H9 (cell line): Measurements from ENCODE around the gene LDLRAD4. TPM values are rescaled to one million over a fixed set of nuclear protein-coding genes. Genes with fewer than 3 reads are reported as not detected.

Experiments used
- DNase-seq: peaks from one replicate; pipeline ENCODE4 v3.0.0-alpha.2; 2017
- H2AFZ ChIP-seq: one replicate; pipeline ENCODE4 v1.6.1; 2013; ENCODE audit warnings: mild to moderate bottlenecking, low read length, control low read depth, moderate library complexity
- H2AK5ac ChIP-seq: 2 replicates; pipeline ENCODE4 v1.6.1; 2013; ENCODE audit warnings: low read length, control low read depth, mixed read lengths; ENCODE audit not compliant: insufficient read length
- H2BK120ac ChIP-seq: one replicate; pipeline ENCODE4 v1.6.1; 2013; ENCODE audit warnings: low read depth, mild to moderate bottlenecking, low read length, control low read depth, inconsistent platforms; ENCODE audit not compliant: poor library complexity, severe bottlenecking
- H2BK12ac ChIP-seq: 2 replicates; pipeline ENCODE4 v1.6.1; 2013; ENCODE audit warnings: low read length, control low read depth, mixed read lengths, low read depth; ENCODE audit not compliant: insufficient read length
- H2BK15ac ChIP-seq: 2 replicates; pipeline ENCODE4 v1.6.1; 2013; ENCODE audit warnings: low read depth, low read length, control low read depth
- H2BK20ac ChIP-seq: one replicate; pipeline ENCODE4 v1.6.1; 2013; ENCODE audit warnings: low read depth, mild to moderate bottlenecking, low read length, control low read depth, inconsistent platforms; ENCODE audit not compliant: poor library complexity, severe bottlenecking
- H2BK5ac ChIP-seq: 2 replicates; pipeline ENCODE4 v1.6.1; 2013; ENCODE audit warnings: low read length, control low read depth, mixed read lengths; ENCODE audit not compliant: insufficient read length
- H3K14ac ChIP-seq: 2 replicates; pipeline ENCODE4 v1.6.1; 2013; ENCODE audit warnings: low read length, control low read depth; ENCODE audit not compliant: insufficient read depth
- H3K18ac ChIP-seq: 2 replicates; pipeline ENCODE4 v1.6.1; 2013; ENCODE audit warnings: low read depth, mild to moderate bottlenecking, mixed read lengths, low read length, control low read depth; ENCODE audit not compliant: insufficient read length
- H3K23ac ChIP-seq: 2 replicates; pipeline ENCODE4 v1.6.1; 2013; ENCODE audit warnings: low read length, control low read depth, mixed read lengths, low read depth; ENCODE audit not compliant: insufficient read length
- H3K23me2 ChIP-seq: 2 replicates; pipeline ENCODE4 v1.6.1; 2013; ENCODE audit warnings: low read depth, mild to moderate bottlenecking, mixed read lengths, low read length, control low read depth; ENCODE audit not compliant: insufficient read length, poor library complexity, severe bottlenecking
- H3K27ac ChIP-seq: 2 replicates; pipeline ENCODE4 v1.5.1; 2013; ENCODE audit warnings: low read length, control low read depth, mixed read lengths, low read depth; ENCODE audit not compliant: insufficient read length
- H3K27me3 ChIP-seq: 2 replicates; pipeline ENCODE4 v1.6.1; 2013; ENCODE audit warnings: low read length, control low read depth, inconsistent platforms; ENCODE audit not compliant: insufficient read depth
- H3K4ac ChIP-seq: 2 replicates; pipeline ENCODE4 v1.6.1; 2013; ENCODE audit warnings: low read depth, mild to moderate bottlenecking, control low read depth, inconsistent platforms, low read length, moderate library complexity
- H3K4me1 ChIP-seq: 2 replicates; pipeline ENCODE4 v1.6.1; 2013; ENCODE audit warnings: low read length, control low read depth, inconsistent platforms; ENCODE audit not compliant: insufficient read depth
- H3K4me2 ChIP-seq: 2 replicates; pipeline ENCODE4 v1.6.1; 2013; ENCODE audit warnings: low read length, control low read depth, mixed read lengths; ENCODE audit not compliant: insufficient read length, insufficient read depth
- H3K56ac ChIP-seq: 2 replicates; pipeline ENCODE4 v1.6.1; 2013; ENCODE audit warnings: low read depth, mild to moderate bottlenecking, mixed read lengths, low read length, control low read depth; ENCODE audit not compliant: insufficient read length
- H3K79me1 ChIP-seq: 2 replicates; pipeline ENCODE4 v1.6.1; 2013; ENCODE audit warnings: low read depth, mild to moderate bottlenecking, moderate library complexity, low read length, control low read depth, inconsistent platforms; ENCODE audit not compliant: insufficient read depth, poor library complexity, severe bottlenecking
- H3K79me2 ChIP-seq: 2 replicates; pipeline ENCODE4 v1.6.1; 2013; ENCODE audit warnings: low read length, control low read depth, inconsistent platforms; ENCODE audit not compliant: insufficient read depth
- H3K9ac ChIP-seq: 2 replicates; pipeline ENCODE4 v1.6.1; 2013; ENCODE audit warnings: low read length, control low read depth, mixed read lengths; ENCODE audit not compliant: insufficient read length; ENCODE audit errors: extremely low read depth
- H3K9me3 ChIP-seq: one replicate; pipeline ENCODE4 v1.6.1; 2013; ENCODE audit warnings: low read depth, low read length, inconsistent platforms; ENCODE audit not compliant: control insufficient read depth
- H3T11ph ChIP-seq: one replicate; pipeline ENCODE4 v1.6.1; 2013; ENCODE audit warnings: mild to moderate bottlenecking, low read length, control low read depth, inconsistent platforms
- H4K20me1 ChIP-seq: one replicate; pipeline ENCODE4 v1.6.1; 2013; ENCODE audit not compliant: control insufficient read depth, insufficient read length, insufficient read depth
- H4K5ac ChIP-seq: 2 replicates; pipeline ENCODE4 v1.6.1; 2013; ENCODE audit warnings: low read depth, mild to moderate bottlenecking, mixed read lengths, low read length, control low read depth; ENCODE audit not compliant: insufficient read length
- H4K8ac ChIP-seq: replicated peaks from 2 replicates; pipeline ENCODE4 v1.6.1; 2013; ENCODE audit warnings: low read length, control low read depth, mixed read lengths, low read depth; ENCODE audit not compliant: insufficient read length
- H4K91ac ChIP-seq: 2 replicates; pipeline ENCODE4 v1.6.1; 2013; ENCODE audit warnings: low read depth, mild to moderate bottlenecking, moderate library complexity, mixed read lengths, low read length, control low read depth; ENCODE audit not compliant: insufficient read length
- H3K27ac Mint-ChIP-seq, 3 experiments: 2 replicates in 2 of 3; 3 replicates in 1 of 3; pipeline ENCODE4 v1.8.0; 2020 to 2021; ENCODE audit warnings: mixed read lengths in 3 of 3, mild to moderate bottlenecking in 1 of 3, moderate library complexity in 1 of 3
- H3K27me3 Mint-ChIP-seq: 2 replicates; pipeline ENCODE4 v1.8.0; 2021; ENCODE audit warnings: low read depth, mild to moderate bottlenecking, moderate library complexity, mixed read lengths
- H3K36me3 Mint-ChIP-seq, 3 experiments: 2 replicates in 2 of 3; 3 replicates in 1 of 3; pipeline ENCODE4 v1.8.0; 2020 to 2021; ENCODE audit warnings: low read depth in 3 of 3, mixed read lengths in 3 of 3; ENCODE audit not compliant: insufficient read depth in 1 of 3
- H3K4me1 Mint-ChIP-seq, 2 experiments: 2 replicates each; pipeline ENCODE4 v1.8.0; 2020; ENCODE audit warnings: mixed read lengths in 2 of 2
- H3K4me3 Mint-ChIP-seq, 2 experiments: 2 replicates in 1 of 2; 3 replicates in 1 of 2; pipeline ENCODE4 v1.8.0; 2020 to 2021; ENCODE audit warnings: mild to moderate bottlenecking in 2 of 2, mixed read lengths in 2 of 2, moderate library complexity in 1 of 2
- H3K9me3 Mint-ChIP-seq, 2 experiments: 2 replicates in 1 of 2; 3 replicates in 1 of 2; pipeline ENCODE4 v1.8.0; 2020; ENCODE audit warnings: mild to moderate bottlenecking in 2 of 2, mixed read lengths in 2 of 2, moderate library complexity in 1 of 2
- CTCF ChIP-seq: fragments of 200-600 bp; sonication (generic); conservative IDR thresholded peaks from 3 replicates; pipeline ENCODE4 v1.8.0; 2021; ENCODE audit warnings: antibody characterized with exemption, mild to moderate bottlenecking
- WGBS: extraction: QIAGEN DNeasy Blood & Tissue Kit; methylation state at CpG from one replicate; pipeline ENCODE4 v1.1.7; 2013; ENCODE audit warnings: missing lambda C conversion rate, low lambda C conversion rate, mixed read lengths; ENCODE audit not compliant: insufficient read length; ENCODE audit errors: extremely low coverage; 5-methylcytosine and 5-hydroxymethylcytosine counted together
- total RNA-seq: library from RNA; stranded (reverse); gene quantifications from 2 replicates; pipeline ENCODE4 v1.2.1, GENCODE V29; 2021

The LDLRAD4 gene
- total RNA-seq, 1 experiment from 2014 or later = 3.9 TPM

- no peak overlapping the region for H3K9ac ChIP-seq
- H3K4me3 Mint-ChIP-seq = no peak overlapping the region
Observed at GRCh38 chr18:13225261-13225660, 6.7 kb downstream of the LDLRAD4 start.

More at GRCh38 chr18:13225261-13225660, 6.7 kb downstream of the LDLRAD4 start:
- Histone ChIP-seq H3K79me1 (no peaks in the 10 kb centered on the region), H3K14ac (no peak overlapping the region), H3K18ac (no peak overlapping the region), H3K23me2 (no peaks in the 10 kb centered on the region), H3K9me3 (no peaks in the 10 kb centered on the region), H4K5ac (no peak overlapping the region), H3K79me2 (no peaks in the 10 kb centered on the region), H4K20me1 (no peaks in the 10 kb centered on the region), H2BK120ac (no peak overlapping the region), H3T11ph (no peak overlapping the region), H3K27me3 (no peaks in the 10 kb centered on the region; the same call in 1 of the 2 replicates), H3K23ac (no peak overlapping the region), H2AFZ (no peak overlapping the region), H2BK5ac (no peak overlapping the region), H3K56ac (no peak overlapping the region), H3K27ac (no peak overlapping the region), H4K91ac (no peak overlapping the region), H2AK5ac (no peak overlapping the region), H3K4ac (no peak overlapping the region), H2BK15ac (no peak overlapping the region), H4K8ac (no peak overlapping the region), H3K4me2 (no peak overlapping the region), H2BK12ac (no peak overlapping the region), H3K4me1 (no peaks in the 10 kb centered on the region), H2BK20ac (no peak overlapping the region)
- peaks cover 22 to 28% of the 10 kb centered on the region in 2 experiments for H3K4me1 Mint-ChIP-seq
- H3K27me3 Mint-ChIP-seq = peaks cover 10% of the 10 kb centered on the region
- no peak for DNase-seq
- TF ChIP-seq CTCF = no peak
- WGBS = no CpG with 5 or more reads among the region's 5 CpGs
- no peaks in the 10 kb centered on the region for H3K9me3 Mint-ChIP-seq
- H3K27ac Mint-ChIP-seq = no peak overlapping the region
- no peaks in the 10 kb centered on the region for H3K36me3 Mint-ChIP-seq
